H9 (cell line): Measurements from ENCODE around the gene CCDC85B. TPM values are rescaled to one million over a fixed set of nuclear protein-coding genes. Genes with fewer than 3 reads are reported as not detected.

ENCODE experiments used
- DNase-seq: peaks from one replicate; pipeline ENCODE4 v3.0.0-alpha.2; 2017
- H2AFZ ChIP-seq: one replicate; pipeline ENCODE4 v1.6.1; 2013; ENCODE audit warnings: mild to moderate bottlenecking, low read length, control low read depth, moderate library complexity
- H2AK5ac ChIP-seq: 2 replicates; pipeline ENCODE4 v1.6.1; 2013; ENCODE audit warnings: low read length, control low read depth, mixed read lengths; ENCODE audit not compliant: insufficient read length
- H2BK120ac ChIP-seq: one replicate; pipeline ENCODE4 v1.6.1; 2013; ENCODE audit warnings: low read depth, mild to moderate bottlenecking, low read length, control low read depth, inconsistent platforms; ENCODE audit not compliant: poor library complexity, severe bottlenecking
- H2BK12ac ChIP-seq: 2 replicates; pipeline ENCODE4 v1.6.1; 2013; ENCODE audit warnings: low read length, control low read depth, mixed read lengths, low read depth; ENCODE audit not compliant: insufficient read length
- H2BK15ac ChIP-seq: 2 replicates; pipeline ENCODE4 v1.6.1; 2013; ENCODE audit warnings: low read depth, low read length, control low read depth
- H2BK20ac ChIP-seq: one replicate; pipeline ENCODE4 v1.6.1; 2013; ENCODE audit warnings: low read depth, mild to moderate bottlenecking, low read length, control low read depth, inconsistent platforms; ENCODE audit not compliant: poor library complexity, severe bottlenecking
- H2BK5ac ChIP-seq: 2 replicates; pipeline ENCODE4 v1.6.1; 2013; ENCODE audit warnings: low read length, control low read depth, mixed read lengths; ENCODE audit not compliant: insufficient read length
- H3K14ac ChIP-seq: 2 replicates; pipeline ENCODE4 v1.6.1; 2013; ENCODE audit warnings: low read length, control low read depth; ENCODE audit not compliant: insufficient read depth
- H3K18ac ChIP-seq: 2 replicates; pipeline ENCODE4 v1.6.1; 2013; ENCODE audit warnings: low read depth, mild to moderate bottlenecking, mixed read lengths, low read length, control low read depth; ENCODE audit not compliant: insufficient read length
- H3K23ac ChIP-seq: 2 replicates; pipeline ENCODE4 v1.6.1; 2013; ENCODE audit warnings: low read length, control low read depth, mixed read lengths, low read depth; ENCODE audit not compliant: insufficient read length
- H3K23me2 ChIP-seq: 2 replicates; pipeline ENCODE4 v1.6.1; 2013; ENCODE audit warnings: low read depth, mild to moderate bottlenecking, mixed read lengths, low read length, control low read depth; ENCODE audit not compliant: insufficient read length, poor library complexity, severe bottlenecking
- H3K27ac ChIP-seq: 2 replicates; pipeline ENCODE4 v1.5.1; 2013; ENCODE audit warnings: low read length, control low read depth, mixed read lengths, low read depth; ENCODE audit not compliant: insufficient read length
- H3K27me3 ChIP-seq: 2 replicates; pipeline ENCODE4 v1.6.1; 2013; ENCODE audit warnings: low read length, control low read depth, inconsistent platforms; ENCODE audit not compliant: insufficient read depth
- H3K4ac ChIP-seq: 2 replicates; pipeline ENCODE4 v1.6.1; 2013; ENCODE audit warnings: low read depth, mild to moderate bottlenecking, control low read depth, inconsistent platforms, low read length, moderate library complexity
- H3K4me1 ChIP-seq: 2 replicates; pipeline ENCODE4 v1.6.1; 2013; ENCODE audit warnings: low read length, control low read depth, inconsistent platforms; ENCODE audit not compliant: insufficient read depth
- H3K4me2 ChIP-seq: 2 replicates; pipeline ENCODE4 v1.6.1; 2013; ENCODE audit warnings: low read length, control low read depth, mixed read lengths; ENCODE audit not compliant: insufficient read length, insufficient read depth
- H3K56ac ChIP-seq: 2 replicates; pipeline ENCODE4 v1.6.1; 2013; ENCODE audit warnings: low read depth, mild to moderate bottlenecking, mixed read lengths, low read length, control low read depth; ENCODE audit not compliant: insufficient read length
- H3K79me1 ChIP-seq: 2 replicates; pipeline ENCODE4 v1.6.1; 2013; ENCODE audit warnings: low read depth, mild to moderate bottlenecking, moderate library complexity, low read length, control low read depth, inconsistent platforms; ENCODE audit not compliant: insufficient read depth, poor library complexity, severe bottlenecking
- H3K79me2 ChIP-seq: 2 replicates; pipeline ENCODE4 v1.6.1; 2013; ENCODE audit warnings: low read length, control low read depth, inconsistent platforms; ENCODE audit not compliant: insufficient read depth
- H3K9ac ChIP-seq: 2 replicates; pipeline ENCODE4 v1.6.1; 2013; ENCODE audit warnings: low read length, control low read depth, mixed read lengths; ENCODE audit not compliant: insufficient read length; ENCODE audit errors: extremely low read depth
- H3K9me3 ChIP-seq: one replicate; pipeline ENCODE4 v1.6.1; 2013; ENCODE audit warnings: low read depth, low read length, inconsistent platforms; ENCODE audit not compliant: control insufficient read depth
- H3T11ph ChIP-seq: one replicate; pipeline ENCODE4 v1.6.1; 2013; ENCODE audit warnings: mild to moderate bottlenecking, low read length, control low read depth, inconsistent platforms
- H4K20me1 ChIP-seq: one replicate; pipeline ENCODE4 v1.6.1; 2013; ENCODE audit not compliant: control insufficient read depth, insufficient read length, insufficient read depth
- H4K5ac ChIP-seq: 2 replicates; pipeline ENCODE4 v1.6.1; 2013; ENCODE audit warnings: low read depth, mild to moderate bottlenecking, mixed read lengths, low read length, control low read depth; ENCODE audit not compliant: insufficient read length
- H4K8ac ChIP-seq: replicated peaks from 2 replicates; pipeline ENCODE4 v1.6.1; 2013; ENCODE audit warnings: low read length, control low read depth, mixed read lengths, low read depth; ENCODE audit not compliant: insufficient read length
- H4K91ac ChIP-seq: 2 replicates; pipeline ENCODE4 v1.6.1; 2013; ENCODE audit warnings: low read depth, mild to moderate bottlenecking, moderate library complexity, mixed read lengths, low read length, control low read depth; ENCODE audit not compliant: insufficient read length
- H3K27ac Mint-ChIP-seq, 3 experiments: 2 replicates in 2 of 3; 3 replicates in 1 of 3; pipeline ENCODE4 v1.8.0; 2020 to 2021; ENCODE audit warnings: mixed read lengths in 3 of 3, mild to moderate bottlenecking in 1 of 3, moderate library complexity in 1 of 3
- H3K27me3 Mint-ChIP-seq: 2 replicates; pipeline ENCODE4 v1.8.0; 2021; ENCODE audit warnings: low read depth, mild to moderate bottlenecking, moderate library complexity, mixed read lengths
- H3K36me3 Mint-ChIP-seq, 3 experiments: 2 replicates in 2 of 3; 3 replicates in 1 of 3; pipeline ENCODE4 v1.8.0; 2020 to 2021; ENCODE audit warnings: low read depth in 3 of 3, mixed read lengths in 3 of 3; ENCODE audit not compliant: insufficient read depth in 1 of 3
- H3K4me1 Mint-ChIP-seq, 2 experiments: 2 replicates each; pipeline ENCODE4 v1.8.0; 2020; ENCODE audit warnings: mixed read lengths in 2 of 2
- H3K4me3 Mint-ChIP-seq, 2 experiments: 2 replicates in 1 of 2; 3 replicates in 1 of 2; pipeline ENCODE4 v1.8.0; 2020 to 2021; ENCODE audit warnings: mild to moderate bottlenecking in 2 of 2, mixed read lengths in 2 of 2, moderate library complexity in 1 of 2
- H3K9me3 Mint-ChIP-seq, 2 experiments: 2 replicates in 1 of 2; 3 replicates in 1 of 2; pipeline ENCODE4 v1.8.0; 2020; ENCODE audit warnings: mild to moderate bottlenecking in 2 of 2, mixed read lengths in 2 of 2, moderate library complexity in 1 of 2
- CTCF ChIP-seq: fragments of 200-600 bp; sonication (generic); conservative IDR thresholded peaks from 3 replicates; pipeline ENCODE4 v1.8.0; 2021; ENCODE audit warnings: antibody characterized with exemption, mild to moderate bottlenecking
- WGBS: extraction: QIAGEN DNeasy Blood & Tissue Kit; methylation state at CpG from one replicate; pipeline ENCODE4 v1.1.7; 2013; ENCODE audit warnings: missing lambda C conversion rate, low lambda C conversion rate, mixed read lengths; ENCODE audit not compliant: insufficient read length; ENCODE audit errors: extremely low coverage; 5-methylcytosine and 5-hydroxymethylcytosine counted together
- total RNA-seq: library from RNA; stranded (reverse); gene quantifications from 2 replicates; pipeline ENCODE4 v1.2.1, GENCODE V29; 2021

Gene CCDC85B
- total RNA-seq, 1 experiment from 2014 or later: 23.3 TPM

GRCh38 chr11:65899356-65900124 is 9.1 kb downstream of the CCDC85B start:
- Mint-ChIP-seq H3K4me3 (peak overlapping the region; percentile 78 to 80), H3K36me3 (peaks cover 0 to 23% (median 0%) of the 10 kb centered on the region in 3 experiments; a peak in 2 of 7 replicates), H3K4me1 (peaks cover 14 to 17% of the 10 kb centered on the region in 2 experiments), H3K27me3 (peaks cover 69% of the 10 kb centered on the region), H3K9me3 (no peaks in the 10 kb centered on the region; a peak in 1 of 5 replicates), H3K27ac (0 out of 7 replicates have a peak overlapping the region, but pooled peaks of 1 of the 3 experiments have one; percentile 14)
- Histone ChIP-seq H3K18ac (peak overlapping the region; percentile 65), H4K8ac (no peak overlapping the region), H2AK5ac (no peak overlapping the region), H3K79me2 (no peaks in the 10 kb centered on the region), H3K23ac (no peak overlapping the region), H3K23me2 (peaks cover 9% of the 10 kb centered on the region), H4K91ac (no peak overlapping the region), H4K20me1 (no peaks in the 10 kb centered on the region), H3K56ac (no peak overlapping the region), H2BK120ac (no peak overlapping the region), H3K4ac (no peak overlapping the region), H3K79me1 (no peaks in the 10 kb centered on the region), H3K27ac (no peak overlapping the region), H2BK5ac (no peak overlapping the region), H3K4me1 (no peaks in the 10 kb centered on the region), H3K4me2 (peak overlapping the region; percentile 86), H2AFZ (no peak overlapping the region), H3K9me3 (no peaks in the 10 kb centered on the region), H2BK15ac (no peak overlapping the region), H3T11ph (no peak overlapping the region), H2BK12ac (no peak overlapping the region), H3K9ac (no peak overlapping the region), H4K5ac (no peak overlapping the region), H3K14ac (peak overlapping the region; percentile 62; the same call in 1 of the 2 replicates), H3K27me3 (peaks cover 17% of the 10 kb centered on the region; the same call in 1 of the 2 replicates), H2BK20ac (no peak overlapping the region)
- no CpG with 5 or more reads among the region's 78 CpGs for WGBS
- no peak for TF ChIP-seq CTCF
- peak; percentile 67 for DNase-seq
